Left lobe of liver (tissue), 2 donors: ENCODE measurements around the gene MR1. TPM values are rescaled to one million over a fixed set of nuclear protein-coding genes. Genes with fewer than 3 reads are reported as not detected.

Experiments used
- ATAC-seq: fragments of 200-7000 bp; cut with Tn5 transposase; one replicate; pipeline ENCODE4 v1.9.1; 2020; ENCODE audit warnings: mild to moderate bottlenecking, moderate library complexity
- DNase-seq: peaks from one replicate; pipeline ENCODE4 v3.0.0-alpha.2; 2020; ENCODE audit warnings: low spot score
- total RNA-seq: library from RNA; stranded (reverse); gene quantifications from one replicate; pipeline ENCODE4 v1.2.1, GENCODE V29; 2021
- donor health status: DM: no; HTN: no; CAD: no; lungs with moderate emphysema.
- donor health status: DM: no; HTN: yes; CAD: no.

MR1 gene
- 6.7 TPM for total RNA-seq

- peak; percentile 93 for ATAC-seq
- no peak for DNase-seq
Measured at GRCh38 chr1:181033799-181034451, at the start of gene MR1. Gene MR1 (plus strand): TSS chr1:181033983. CDS start chr1:181034008, 25 bp downstream.

DNA sequence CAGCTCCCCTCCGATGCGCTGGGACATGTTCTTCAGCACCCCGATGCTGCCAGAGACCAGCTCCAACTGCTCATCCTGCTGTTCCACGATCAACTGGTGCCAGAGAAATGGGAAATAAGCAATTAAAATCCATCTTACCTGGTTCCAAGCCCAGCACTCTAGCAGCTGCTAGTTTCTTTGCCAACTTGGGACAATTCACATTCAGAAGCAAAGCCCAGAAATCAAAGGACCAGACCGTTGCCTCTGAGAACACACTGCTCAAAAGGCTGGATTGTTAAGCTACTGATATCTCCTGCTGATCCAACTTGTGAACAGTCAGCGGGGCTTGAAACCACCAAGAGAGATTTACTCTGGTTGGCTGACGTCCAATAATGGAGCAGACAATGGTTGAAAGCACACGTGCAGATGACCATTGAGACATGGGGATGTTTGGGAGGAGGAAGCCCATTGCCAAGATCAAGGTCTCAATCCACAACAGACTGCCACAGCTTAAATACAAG, 45.5 kb upstream of the MR1 start:
- ATAC-seq, result no peak
- no peak for DNase-seq

DNA sequence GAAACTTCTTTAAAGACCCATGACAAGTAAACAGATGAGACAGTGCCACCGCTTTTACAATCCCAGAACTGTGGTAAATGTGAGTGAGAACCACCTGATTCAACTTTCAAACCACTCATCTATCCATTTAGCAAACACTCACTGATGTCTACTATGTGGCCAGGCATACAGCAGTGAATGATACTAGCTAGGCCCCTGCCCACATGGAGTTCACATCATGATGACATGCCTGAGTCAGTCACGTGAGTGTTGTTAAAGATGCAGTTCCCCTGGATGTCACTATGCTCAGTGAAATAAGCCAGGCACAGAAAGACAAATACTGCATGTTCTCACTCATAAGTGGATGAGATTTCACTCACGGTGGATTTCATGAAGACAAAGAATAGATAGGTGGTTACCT, 39.5 kb upstream of the MR1 start:
- no peak for ATAC-seq
- DNase-seq, result no peak

DNA sequence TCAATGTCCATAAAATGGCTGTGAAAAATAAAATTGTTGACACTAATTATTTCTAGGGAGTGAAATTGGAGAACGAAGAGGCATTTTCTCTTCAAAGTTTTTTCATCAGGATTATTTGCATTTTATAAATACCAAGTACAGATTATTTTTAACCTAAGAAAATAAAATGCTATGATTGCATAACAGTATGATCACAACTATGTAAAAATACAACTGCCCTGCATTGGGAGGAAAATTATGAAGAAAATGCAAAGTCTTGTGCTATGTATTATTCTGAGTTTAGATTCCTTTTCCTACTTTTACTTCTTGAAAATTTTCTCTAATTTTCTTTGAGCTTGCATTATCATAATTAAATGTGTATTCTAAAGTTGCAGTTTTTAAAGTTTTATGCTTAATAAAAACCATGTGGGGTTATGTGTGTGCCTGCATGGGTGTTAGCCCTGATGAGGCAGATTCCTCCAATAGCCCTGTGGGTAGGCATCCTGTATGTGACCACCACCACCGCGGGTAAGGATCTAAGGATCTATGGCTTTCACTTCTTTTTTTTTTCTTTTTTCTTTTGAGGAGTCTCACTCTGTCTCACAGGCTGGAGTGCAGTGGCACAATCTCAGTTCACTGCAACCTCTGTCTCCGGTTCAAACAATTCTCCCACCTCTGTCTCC, 35.8 kb upstream of the MR1 start:
- DNase-seq (no peak), ATAC-seq (no peak)

DNA sequence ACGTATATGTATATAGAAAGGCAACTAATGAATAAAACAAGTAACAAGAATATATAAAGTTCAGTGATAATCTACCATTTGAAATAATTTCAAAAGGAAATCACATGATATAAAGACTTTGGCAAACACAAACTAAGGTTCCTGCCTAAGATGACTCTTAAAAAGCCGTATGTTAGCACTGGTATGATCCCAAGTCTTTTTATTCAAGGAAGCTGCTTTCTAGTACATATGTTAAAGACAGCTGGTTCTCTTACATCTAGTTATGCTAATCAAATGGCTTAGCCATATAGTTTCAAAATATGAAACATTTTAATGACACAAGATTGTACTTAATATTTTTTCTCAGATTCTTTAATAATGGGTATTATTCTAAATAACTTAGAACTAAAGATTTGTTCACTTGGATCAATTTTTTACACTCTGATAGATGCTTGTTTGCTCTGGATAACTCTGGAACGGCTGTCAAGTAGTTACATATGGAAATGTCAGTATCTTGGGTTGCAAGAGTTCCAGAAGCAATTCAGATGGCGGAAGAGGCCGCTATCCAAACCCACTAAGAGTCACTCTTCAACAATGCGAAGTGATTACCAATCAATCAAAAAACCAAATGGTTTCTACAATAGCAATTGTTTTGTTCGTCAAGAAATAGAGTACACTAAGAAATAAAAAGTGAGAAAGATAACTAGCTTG, 32.5 kb upstream of the MR1 start:
- ATAC-seq (no peak), DNase-seq (no peak)

DNA sequence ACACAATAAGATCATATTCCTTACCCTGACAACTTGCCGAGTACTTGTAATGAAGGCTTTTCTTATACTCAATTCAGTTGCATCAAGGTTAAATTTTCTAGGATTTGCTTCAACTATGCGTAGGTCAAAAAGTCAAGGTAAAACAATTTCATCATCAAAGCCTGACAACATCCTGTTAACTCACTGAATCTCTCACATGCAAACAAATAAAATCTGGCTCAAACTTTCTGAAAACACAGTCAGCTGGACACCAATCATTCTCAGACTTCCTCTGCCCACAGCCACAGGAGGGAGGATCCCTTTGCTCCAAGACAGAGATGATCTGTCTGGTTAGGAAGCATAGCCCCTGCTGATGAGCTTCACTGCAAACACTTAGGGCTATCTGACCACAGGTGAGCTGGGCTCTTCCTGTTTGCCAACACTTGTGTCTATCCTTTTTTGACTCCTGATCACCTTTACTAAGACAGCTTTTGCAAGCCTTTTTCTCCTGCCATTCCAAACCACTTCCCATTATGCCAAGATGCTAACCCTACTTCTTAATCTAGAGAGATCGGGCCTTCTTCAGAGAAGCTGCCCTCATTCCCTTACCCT, 31.1 kb upstream of the MR1 start:
- DNase-seq, result no peak
- no peak for ATAC-seq

- no peak for ATAC-seq
- DNase-seq, result no peak
Measured at GRCh38 chr1:181010789-181011188, 23.0 kb upstream of the MR1 start.

- ATAC-seq, result no peak
Measured at GRCh38 chr1:181011301-181012202, 22.2 kb upstream of the MR1 start.

GRCh38 chr1:181012203-181012745, 21.5 kb upstream of the MR1 start:
- ATAC-seq, result no peak
- no peak for DNase-seq

More at GRCh38 chr1:181011301-181012202, 22.2 kb upstream of the MR1 start:
- DNase-seq, result no peak

DNA sequence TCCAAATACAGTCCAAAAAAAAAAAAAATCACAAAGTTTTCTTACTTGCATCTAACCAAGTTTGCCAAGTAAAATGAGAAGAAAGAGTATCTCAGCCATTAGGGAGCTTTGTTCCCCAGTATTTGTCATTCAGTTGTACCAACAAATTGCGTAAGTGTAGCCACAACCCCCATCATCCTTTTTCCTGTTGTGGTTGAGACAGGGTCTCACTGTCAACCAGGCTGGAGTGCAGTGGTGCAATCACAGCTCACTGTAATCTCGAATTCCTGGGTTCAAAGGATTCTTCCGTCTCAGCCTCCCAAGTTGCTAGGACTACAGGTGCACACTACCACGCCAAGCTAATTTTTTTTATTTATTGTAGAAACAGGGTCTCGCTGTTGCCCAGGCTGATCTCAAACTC, 20.6 kb upstream of the MR1 start:
- DNase-seq (no peak), ATAC-seq (no peak)

GRCh38 chr1:181014477-181015250, 19.1 kb upstream of the MR1 start:
- DNase-seq, result no peak
- ATAC-seq, result no peak

GRCh38 chr1:181015251-181015615, 18.6 kb upstream of the MR1 start:
- DNase-seq (no peak), ATAC-seq (no peak)

DNA sequence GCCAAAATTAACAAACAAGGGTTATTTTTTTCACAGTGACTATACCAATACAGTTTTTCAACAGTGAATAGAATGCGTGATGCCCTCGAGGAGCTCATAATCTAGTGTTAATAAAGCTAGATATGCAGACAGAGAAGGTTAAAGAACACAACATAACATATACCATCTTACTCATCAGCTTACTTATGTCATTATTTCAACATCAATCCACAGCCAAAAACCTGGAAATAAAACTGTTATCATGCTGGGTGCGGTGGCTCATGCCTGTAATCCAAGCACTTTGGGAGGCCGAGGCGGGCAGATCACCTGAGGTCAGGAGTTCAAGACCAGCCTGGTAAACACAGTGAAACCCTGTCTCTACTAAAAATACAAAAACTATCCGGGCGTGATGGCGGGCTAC, 17.2 kb upstream of the MR1 start:
- DNase-seq, result no peak
- ATAC-seq, result no peak

DNA sequence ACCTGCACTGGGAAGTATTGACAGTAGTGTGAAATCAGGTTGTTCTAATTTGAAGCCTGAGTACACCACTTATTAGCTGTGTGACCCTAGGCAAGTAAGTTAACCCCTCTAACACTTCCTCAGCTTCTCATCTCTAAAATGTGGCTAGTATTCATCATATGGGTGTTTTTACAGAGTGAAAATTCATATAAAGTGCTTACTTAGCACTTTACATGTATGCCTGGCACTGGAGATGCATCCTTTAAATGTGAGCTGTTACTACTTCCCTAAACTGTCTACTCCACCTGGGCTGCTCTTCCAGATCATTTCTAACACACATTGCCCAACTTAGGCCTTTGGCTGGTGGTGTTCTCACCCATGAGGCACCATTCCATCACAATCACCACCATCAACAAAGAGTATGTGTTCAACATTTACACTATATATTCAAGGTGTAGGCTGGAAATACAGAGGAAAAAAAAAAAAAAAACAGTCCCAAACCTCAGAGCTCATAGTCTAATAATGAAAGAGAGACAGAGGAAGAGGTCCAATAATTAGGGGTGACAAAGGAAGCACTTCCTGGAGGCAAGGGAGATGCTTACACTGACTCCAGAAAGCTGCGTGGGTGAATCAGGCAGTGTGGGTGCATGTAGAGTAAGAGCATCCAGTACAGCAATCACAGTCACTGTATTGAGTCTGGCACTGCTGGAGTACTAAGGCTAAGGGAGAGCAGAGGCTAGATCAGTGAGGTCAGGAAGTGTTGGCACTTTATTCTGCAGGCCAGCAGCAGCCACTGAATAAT, 14.7 kb upstream of the MR1 start:
- DNase-seq (no peak), ATAC-seq (no peak)

GRCh38 chr1:181021159-181021558, 12.6 kb upstream of the MR1 start:
- DNase-seq (no peak), ATAC-seq (no peak)

GRCh38 chr1:181021811-181022434, 11.9 kb upstream of the MR1 start:
- ATAC-seq, result peak; percentile 48
- peak; percentile 62 for DNase-seq

DNA sequence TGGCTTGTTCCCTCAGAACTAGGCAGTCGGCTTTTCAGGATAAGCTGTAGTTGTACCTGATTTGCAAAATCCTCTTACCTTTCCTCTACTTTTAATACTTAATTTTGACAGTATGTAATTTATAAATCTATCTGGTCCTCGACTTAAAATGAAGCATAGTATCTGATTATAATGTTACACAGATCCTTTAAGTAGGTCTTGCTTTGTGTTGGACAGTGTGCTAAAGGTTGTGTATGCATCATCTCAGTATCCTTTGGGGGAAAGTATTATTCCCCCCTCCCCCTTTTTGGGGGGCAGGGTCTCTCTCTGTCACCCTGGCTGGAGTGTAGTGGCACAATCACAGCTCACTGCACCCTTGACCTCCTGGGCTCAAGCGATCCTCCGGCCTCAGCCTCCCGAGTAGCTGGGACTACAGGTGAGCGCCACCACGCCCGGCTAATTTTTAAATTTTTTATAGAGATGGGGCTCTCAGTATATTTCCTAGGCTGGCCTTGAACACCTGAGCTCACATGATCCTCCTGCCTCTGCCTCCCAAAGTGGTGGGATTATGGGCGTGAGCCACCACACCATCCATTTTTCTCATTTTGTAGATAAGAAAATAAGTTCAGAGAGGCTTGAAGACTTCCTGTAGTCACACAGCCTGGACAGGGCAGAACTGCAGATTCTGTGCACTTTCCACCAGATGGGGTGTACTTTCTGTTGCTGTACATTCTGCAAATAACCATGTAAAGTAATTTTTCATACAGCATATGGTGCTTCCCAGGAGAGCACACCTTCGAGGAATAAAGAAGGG, 10.3 kb upstream of the MR1 start:
- no peak for DNase-seq

DNA sequence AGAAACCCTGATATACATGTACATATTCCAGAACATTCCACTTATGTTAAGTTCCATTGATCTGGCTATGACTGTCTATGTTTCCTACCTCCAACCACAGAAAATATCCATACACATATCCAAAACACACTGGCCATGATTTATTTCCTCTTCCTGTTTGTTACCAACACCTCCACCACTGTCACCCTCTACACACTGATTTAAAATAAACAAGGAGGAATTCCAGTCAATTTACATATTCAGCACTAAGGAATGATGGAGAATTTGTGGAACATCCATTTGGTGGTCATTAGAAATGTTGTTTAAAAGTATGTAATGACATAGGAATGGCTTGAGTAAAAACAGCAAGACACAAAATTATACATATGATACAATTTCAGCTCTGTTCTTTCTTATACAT, 5.6 kb upstream of the MR1 start:
- no peak for ATAC-seq
- no peak for DNase-seq

More for the DNA sequence above, 10.3 kb upstream of the MR1 start:
- ATAC-seq, result no peak
